ENCODE measurements around the gene FAM3C. TPM values are rescaled to one million over a fixed set of nuclear protein-coding genes. Genes with fewer than 3 reads are reported as not detected.

Gene FAM3C
- total and polyA plus RNA-seq, 10 of the 15 experiments (the other 5 are each of a cell fraction or from before 2014, with no cell fraction given) = 11.0 to 110 (median 27.8) TPM

GRCh38 chr7:121436136-121436535 lies 40.0 kb upstream of the FAM3C start:
- no TSS peak for BruUV-seq (replicated peaks)
- no peak for DNase-seq (ENCODE audit: low read depth, low spot score)
- no peak overlapping the region for H3K27ac ChIP-seq (ENCODE audit: control insufficient read depth, insufficient read depth)
- SMC1A ChIA-PET (ENCODE audit: uncharacterized antibody, unreplicated experiment) = interaction anchor here (0.6 to 3.9 kb wide), 2 partner anchors 23 to 64 kb away, joined by 3 to 13 read pairs; no protein-coding TSS in a partner anchor
- H3K4me2 ChIP-seq (ENCODE audit: control insufficient read depth, insufficient read depth) = no peak overlapping the region
- H2AFZ ChIP-seq (ENCODE audit: control insufficient read depth, low read depth, low read length) = no peak overlapping the region
- CTCF ChIA-PET = no interaction called here
- POLR2A ChIA-PET = no interaction called here
- no peaks in the 10 kb centered on the region for H3K27me3 ChIP-seq (replicated peaks in 1 of 2; ENCODE audit: control insufficient read depth in 2 of 2, insufficient read depth in 2 of 2, low read length in 1 of 2)
- ATAC-seq = no peak
- H3K9me3 ChIP-seq (replicated peaks; ENCODE audit: control insufficient read depth, insufficient read depth, low read length) = no peaks in the 10 kb centered on the region
- 100% methylated on average over 1 of the region's 1 CpG for WGBS (ENCODE audit: insufficient coverage, insufficient replicate concordance, low lambda C conversion rate, missing lambda C conversion rate)
- H3K36me3 ChIP-seq (ENCODE audit: control insufficient read depth in 2 of 2, insufficient read depth in 2 of 2, low read length in 1 of 2) = no peaks in the 10 kb centered on the region
- intact Hi-C loops (cut with micrococcal nuclease; ENCODE audit: unreplicated experiment) = no loop called here
- H3K79me2 ChIP-seq (ENCODE audit: control insufficient read depth, insufficient read depth, low read length) = no peaks in the 10 kb centered on the region
- no peak overlapping the region for H3K9ac ChIP-seq (ENCODE audit: control insufficient read depth, insufficient read depth, low read length)
- RAD21 ChIA-PET (ENCODE audit: unreplicated experiment) = no interaction called here
- TF ChIP-seq GATAD2B (conservative IDR thresholded peaks at IDR 0.05; ENCODE audit: low read depth) = no peak
- no peak for TF ChIP-seq MXI1 (IDR thresholded peaks at IDR 0.05; ENCODE audit: low read depth, low read length)
- no peak for TF ChIP-seq CHD4 (IDR thresholded peaks at IDR 0.05)
- no peak for TF ChIP-seq ZNF384 (IDR thresholded peaks at IDR 0.05; ENCODE audit: borderline replicate concordance, low read depth, low read length)
- no peak for TF ChIP-seq HCFC1 (IDR thresholded peaks at IDR 0.05; ENCODE audit: low read length)
- TF ChIP-seq SMC3 (IDR thresholded peaks at IDR 0.05; ENCODE audit: borderline replicate concordance, low read length) = no peak
- no peak for TF ChIP-seq RCOR1 (conservative IDR thresholded peaks at IDR 0.05; ENCODE audit: low read depth, low read length)
- TF ChIP-seq ZNF24 (IDR thresholded peaks at IDR 0.05) = no peak
- TF ChIP-seq, protein P1, sequence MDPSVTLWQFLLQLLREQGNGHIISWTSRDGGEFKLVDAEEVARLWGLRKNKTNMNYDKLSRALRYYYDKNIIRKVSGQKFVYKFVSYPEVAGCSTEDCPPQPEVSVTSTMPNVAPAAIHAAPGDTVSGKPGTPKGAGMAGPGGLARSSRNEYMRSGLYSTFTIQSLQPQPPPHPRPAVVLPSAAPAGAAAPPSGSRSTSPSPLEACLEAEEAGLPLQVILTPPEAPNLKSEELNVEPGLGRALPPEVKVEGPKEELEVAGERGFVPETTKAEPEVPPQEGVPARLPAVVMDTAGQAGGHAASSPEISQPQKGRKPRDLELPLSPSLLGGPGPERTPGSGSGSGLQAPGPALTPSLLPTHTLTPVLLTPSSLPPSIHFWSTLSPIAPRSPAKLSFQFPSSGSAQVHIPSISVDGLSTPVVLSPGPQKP (IDR thresholded peaks at IDR 0.05; ENCODE audit: low read depth, low read length) = no peak
- TF ChIP-seq ESRRA (IDR thresholded peaks at IDR 0.05; ENCODE audit: low read length) = no peak
- no peak for TF ChIP-seq EZH2 (IDR thresholded peaks at IDR 0.05; ENCODE audit: borderline replicate concordance, control insufficient read depth, low read depth, low read length)
- no peak for TF ChIP-seq JUND (IDR thresholded peaks at IDR 0.05; ENCODE audit: low read depth, low read length)
- TF ChIP-seq ASH2L (IDR thresholded peaks at IDR 0.05; ENCODE audit: borderline replicate concordance, low read depth) = no peak
- no peak for TF ChIP-seq RBBP5 (conservative IDR thresholded peaks at IDR 0.05)
- TF ChIP-seq TCF12 (IDR thresholded peaks at IDR 0.05; ENCODE audit: low read depth, low read length) = no peak
- no peak for TF ChIP-seq CBFB (IDR thresholded peaks at IDR 0.05; ENCODE audit: low read depth)
- peaks cover 28% of the 10 kb centered on the region for H3K4me1 ChIP-seq (ENCODE audit: control insufficient read depth, insufficient read depth, low read length)
- no peak overlapping the region for H3K4me3 ChIP-seq
- no peaks in the 10 kb centered on the region for H4K20me1 ChIP-seq (ENCODE audit: control insufficient read depth, insufficient read depth)
- in situ Hi-C loops (cut with MboI) = no loop called here
- FAIRE-seq = no peak

Measured in GM12878 (cell line).